Measurements from ENCODE around the gene RTF1.
A peak's percentile ranks its signal among the peaks of the same experiment; 100 is the strongest.

Gene RTF1

DNA sequence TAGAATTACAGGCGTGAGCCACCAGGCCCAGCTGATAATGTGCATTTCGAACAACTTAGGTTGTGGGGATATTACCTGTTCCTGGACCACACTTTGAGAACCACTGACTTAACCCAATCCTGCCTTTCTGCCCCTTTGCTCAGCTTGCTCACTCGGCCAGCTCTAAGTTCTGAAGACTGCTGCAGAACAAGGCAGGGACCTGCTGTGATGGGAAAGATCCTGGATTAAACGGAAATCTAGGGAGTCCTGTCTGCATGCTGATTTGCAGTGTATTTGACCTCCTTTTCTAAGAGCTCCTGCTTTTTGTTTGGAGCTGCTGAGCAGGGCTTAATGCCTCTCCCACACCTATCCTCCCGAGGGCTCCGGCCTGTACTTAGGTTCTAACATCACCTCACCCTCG, 93.8 kb downstream of the RTF1 start:
- DNase-seq: no peak

DNA sequence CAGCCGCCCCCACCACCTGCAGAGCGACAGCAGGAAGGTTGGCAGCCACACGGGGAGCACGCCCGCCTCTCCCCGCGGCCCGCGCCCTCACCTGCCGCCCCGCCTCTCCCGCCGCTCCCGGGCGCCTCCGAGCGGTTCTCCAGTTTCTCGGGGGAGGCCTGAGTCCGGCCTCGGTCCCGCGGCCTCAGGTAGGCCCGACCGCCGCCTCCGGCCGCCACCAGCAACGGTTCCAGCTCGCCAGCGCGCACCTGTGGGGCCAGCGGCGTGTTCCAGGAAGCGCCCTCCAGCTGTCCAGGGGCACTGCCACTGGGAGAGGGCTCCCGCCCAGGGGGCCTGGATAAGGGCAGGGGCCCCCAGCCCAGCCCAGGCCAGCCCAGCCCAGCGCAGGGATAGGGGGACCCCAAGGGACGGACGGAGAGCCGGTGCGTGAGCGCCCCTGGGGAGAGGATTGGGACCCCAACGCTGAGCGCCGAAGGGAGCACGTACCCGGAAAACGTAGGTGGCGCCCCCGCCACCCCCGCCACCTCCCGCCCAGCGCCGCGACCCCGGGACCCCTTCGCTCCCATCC, 94.5 kb downstream of the RTF1 start:
- DNase-seq: peak; percentile 8

GRCh38 chr15:41511899-41512369, 95.0 kb downstream of the RTF1 start:
- peak; percentile 10 for DNase-seq

GRCh38 chr15:41512512-41512939, 95.6 kb downstream of the RTF1 start:
- no peak for DNase-seq

DNA sequence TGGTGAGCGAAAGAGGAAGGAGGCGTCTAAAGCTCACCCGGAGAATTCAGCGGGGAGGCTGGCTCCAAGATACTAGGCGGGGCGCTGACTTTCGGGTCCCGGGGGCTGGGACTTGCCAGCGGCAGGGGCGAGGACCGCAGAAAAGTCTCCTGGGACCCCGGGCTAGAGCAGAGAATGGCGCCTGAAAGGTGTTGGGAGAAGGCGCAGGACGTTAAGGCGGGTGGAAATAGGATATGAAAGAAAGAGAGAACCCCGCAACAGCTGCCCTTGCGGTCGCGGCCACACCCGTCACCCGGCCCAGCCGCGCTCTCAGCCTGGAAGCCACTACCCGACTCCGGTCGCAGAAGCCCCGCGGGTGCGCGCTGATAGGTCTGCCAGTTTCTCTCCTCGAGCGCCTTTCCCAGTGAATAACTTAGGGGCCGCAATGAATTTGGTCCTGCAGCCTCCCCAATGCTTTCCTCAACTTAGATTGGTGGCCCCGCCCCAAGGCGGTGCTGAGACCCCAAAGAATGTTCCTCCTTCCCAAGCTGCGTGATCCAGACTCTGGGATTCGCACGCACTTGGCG, 96.1 kb downstream of the RTF1 start:
- DNase-seq: no peak

DNA sequence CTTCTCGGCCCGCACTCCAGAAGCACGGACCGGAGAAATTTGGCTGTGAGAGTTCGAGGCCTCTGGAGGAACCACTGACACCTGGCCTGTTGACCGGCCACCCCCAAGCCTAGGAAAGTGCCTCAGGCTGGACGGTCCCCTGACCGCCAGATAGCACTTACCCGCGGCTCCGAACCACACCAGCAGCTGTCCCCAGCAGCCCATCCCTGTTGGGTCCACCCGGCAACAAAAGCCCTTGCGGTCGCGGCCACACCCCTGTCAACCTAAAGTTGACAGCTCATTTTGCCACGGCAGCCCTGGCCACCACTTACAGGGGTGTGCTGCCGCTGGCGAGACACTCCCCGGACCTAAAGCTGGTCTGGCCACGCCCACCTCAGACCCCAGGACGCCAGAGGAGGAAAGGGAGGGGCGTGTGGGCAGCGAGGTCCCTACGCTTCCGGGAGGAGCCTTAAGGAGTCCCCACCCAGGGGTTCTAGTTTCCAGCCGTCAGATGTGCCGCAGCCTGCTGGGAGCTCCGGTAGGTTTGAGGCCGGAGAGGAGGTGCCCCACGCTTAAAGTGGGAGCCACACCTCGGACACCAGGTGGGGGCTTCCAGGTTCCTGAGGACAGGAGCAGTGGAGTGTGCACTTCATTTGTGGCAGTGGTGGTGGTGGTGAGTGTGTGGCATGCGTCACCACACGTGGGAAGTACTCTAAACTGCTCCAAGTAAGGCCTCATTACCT, 96.8 kb downstream of the RTF1 start, which contains the start of gene LTK:
Gene LTK, minus strand, starts transcription at position 322 of the 722 bp plus-strand sequence. Its CDS starts 118 bp downstream, at position 204.
- no peak for DNase-seq

- DNase-seq: no peak
These were observed 101.1 kb downstream of the RTF1 start for GRCh38 chr15:41517895-41518449.

DNA sequence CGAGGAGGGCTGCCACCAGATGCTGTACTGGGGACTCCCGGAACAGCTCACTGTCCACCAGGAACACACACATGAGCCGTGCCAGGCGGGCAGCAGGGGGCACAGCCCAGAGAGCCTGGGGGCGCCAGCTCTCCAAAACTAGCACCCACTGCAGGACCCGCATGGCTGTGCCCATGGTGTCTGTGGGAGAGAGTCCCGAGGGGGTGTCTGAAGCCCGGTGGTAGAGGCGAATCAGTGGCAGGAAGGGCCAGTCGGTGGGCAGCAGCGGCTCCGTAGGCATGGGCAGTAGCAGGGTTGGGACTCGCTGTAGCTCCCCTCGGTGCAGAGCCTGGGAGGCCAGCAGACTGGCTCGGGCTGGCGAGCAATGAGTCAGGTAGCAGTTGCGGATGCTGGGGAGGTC, 103.7 kb downstream of the RTF1 start:
- DNase-seq: no peak

- DNase-seq: no peak
These were observed 104.7 kb downstream of the RTF1 start for GRCh38 chr15:41521614-41522013.

- no peak for DNase-seq
These were observed 106.2 kb downstream of the RTF1 start for GRCh38 chr15:41523097-41523496.

GRCh38 chr15:41530363-41530956, 113.6 kb downstream of the RTF1 start:
- DNase-seq: no peak
